Fibroblast of lung (primary cell): Measurements from ENCODE around the gene MYO7A. TPM values are rescaled to one million over a fixed set of nuclear protein-coding genes. Genes with fewer than 3 reads are reported as not detected.

ENCODE experiments used
- DNase-seq, 2 donors: peaks; one replicate each; pipeline versions ENCODE4 v3.0.0 to v3.0.0-alpha.2; 2010; ENCODE audit warnings: low read depth in 2 of 2
- H2AFZ ChIP-seq: 2 replicates; pipeline ENCODE4 v1.5.1; 2012; ENCODE audit warnings: low read length, control low read depth, inconsistent platforms
- H3K27ac ChIP-seq: 2 replicates; pipeline ENCODE4 v1.5.1; 2011; ENCODE audit warnings: low read length, control low read depth; ENCODE audit not compliant: insufficient read depth
- H3K27me3 ChIP-seq: 2 replicates; pipeline ENCODE4 v1.5.1; 2011; ENCODE audit warnings: mild to moderate bottlenecking, low read length; ENCODE audit not compliant: control insufficient read depth, insufficient read depth
- H3K36me3 ChIP-seq: 2 replicates; pipeline ENCODE4 v1.5.1; 2011; ENCODE audit warnings: low read length; ENCODE audit not compliant: control insufficient read depth, insufficient read depth
- H3K4me1 ChIP-seq: 2 replicates; pipeline ENCODE4 v1.5.1; 2011; ENCODE audit warnings: low read length; ENCODE audit not compliant: control insufficient read depth, insufficient read depth; ENCODE audit errors: extremely low read depth
- H3K4me2 ChIP-seq: 2 replicates; pipeline ENCODE4 v1.5.1; 2011; ENCODE audit warnings: low read length, control low read depth; ENCODE audit not compliant: insufficient read depth; ENCODE audit errors: extremely low read depth
- H3K4me3 ChIP-seq, 4 experiments: fragments of 200-600 bp in 1 of 4; sonication (generic) in 1 of 4; replicated peaks in 1 of 4; 2 replicates each; pipeline ENCODE4 v1.5.1; 2011 to 2016; ENCODE audit warnings: low read length in 4 of 4, low read depth in 3 of 4, mild to moderate bottlenecking in 3 of 4, control low read depth in 2 of 4, inconsistent platforms in 1 of 4, mixed read lengths in 1 of 4; ENCODE audit not compliant: insufficient read depth in 1 of 4; ENCODE audit errors: control extremely low read depth in 1 of 4
- H3K79me2 ChIP-seq: 2 replicates; pipeline ENCODE4 v1.5.1; 2012; ENCODE audit warnings: mild to moderate bottlenecking, low read length, inconsistent platforms; ENCODE audit not compliant: control insufficient read depth, insufficient read depth
- H3K9ac ChIP-seq: 2 replicates; pipeline ENCODE4 v1.5.1; 2011; ENCODE audit warnings: mild to moderate bottlenecking, low read length, control low read depth; ENCODE audit not compliant: insufficient read depth
- H3K9me3 ChIP-seq: 2 replicates; pipeline ENCODE4 v1.5.1; 2012; ENCODE audit warnings: low read depth, low read length; ENCODE audit not compliant: control insufficient read depth, insufficient read depth
- H4K20me1 ChIP-seq: 2 replicates; pipeline ENCODE4 v1.5.1; 2011; ENCODE audit warnings: low read length; ENCODE audit not compliant: control insufficient read depth, insufficient read depth; ENCODE audit errors: extremely low read depth
- EZH2 ChIP-seq: IDR thresholded peaks from 2 replicates; pipeline ENCODE4 v1.5.1; 2012; ENCODE audit warnings: low read length, control low read depth, mild to moderate bottlenecking; ENCODE audit errors: missing control alignments
- polyA plus RNA-seq, 2 donors: library from polyadenylated mRNA; depleted of rRNA in 1 of 2; stranded (reverse) in 1 of 2; unstranded in 1 of 2; fragments of >200 nt; gene quantifications; 2 replicates each; pipeline ENCODE4 v1.2.1, GENCODE V29; 2011 to 2012; ENCODE audit warnings: missing spikeins in 1 of 2
- total RNA-seq: library from RNA; depleted of rRNA; stranded (reverse); fragments of >200 nt; gene quantifications from 2 replicates; pipeline ENCODE4 v1.2.1, GENCODE V29; 2014
- TF ChIP-seq, protein P1 (sequence below), 2 donors: IDR thresholded peaks in 1 of 2; conservative IDR thresholded peaks in 1 of 2; 1 replicate in 1 of 2; 2 replicates in 1 of 2; pipeline ENCODE4 v1.5.1; 2011 to 2012; ENCODE audit warnings: low read length in 2 of 2, control low read depth in 1 of 2, inconsistent platforms in 1 of 2, low read depth in 1 of 2, mild to moderate bottlenecking in 1 of 2

MYO7A gene
- total and polyA plus RNA-seq, 2 donors (not counting 1 experiment from before 2014, with no cell fraction given): 0.01 to 0.33 TPM

DNA sequence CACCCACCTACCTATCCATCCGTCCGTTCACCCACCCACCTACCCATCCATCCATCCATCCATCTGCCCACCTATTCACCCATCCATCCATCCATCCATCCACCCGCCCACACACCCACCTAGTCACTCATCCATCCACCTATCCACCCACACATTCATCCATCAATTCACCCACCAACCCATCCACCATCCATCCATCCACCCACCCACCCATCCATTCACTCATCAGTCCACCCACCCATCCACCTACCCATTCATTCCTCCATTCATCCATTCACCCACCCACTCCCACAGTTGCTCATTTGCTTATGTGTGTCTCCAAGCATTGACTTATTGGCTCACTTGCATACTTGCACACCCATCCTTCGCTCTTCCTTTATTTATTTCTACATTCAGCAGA is 50.1 kb downstream of the MYO7A start:
- Histone ChIP-seq H3K27ac (no peak overlapping the region), H3K27me3 (peaks cover 3% of the 10 kb centered on the region), H3K9me3 (no peaks in the 10 kb centered on the region), H3K4me2 (no peak overlapping the region), H3K79me2 (no peaks in the 10 kb centered on the region), H3K36me3 (no peaks in the 10 kb centered on the region), H3K4me3 (no peak overlapping the region), H4K20me1 (no peaks in the 10 kb centered on the region), H3K4me1 (no peaks in the 10 kb centered on the region), H2AFZ (no peak overlapping the region), H3K9ac (no peak overlapping the region)
- no peak for DNase-seq
- TF ChIP-seq, protein P1, sequence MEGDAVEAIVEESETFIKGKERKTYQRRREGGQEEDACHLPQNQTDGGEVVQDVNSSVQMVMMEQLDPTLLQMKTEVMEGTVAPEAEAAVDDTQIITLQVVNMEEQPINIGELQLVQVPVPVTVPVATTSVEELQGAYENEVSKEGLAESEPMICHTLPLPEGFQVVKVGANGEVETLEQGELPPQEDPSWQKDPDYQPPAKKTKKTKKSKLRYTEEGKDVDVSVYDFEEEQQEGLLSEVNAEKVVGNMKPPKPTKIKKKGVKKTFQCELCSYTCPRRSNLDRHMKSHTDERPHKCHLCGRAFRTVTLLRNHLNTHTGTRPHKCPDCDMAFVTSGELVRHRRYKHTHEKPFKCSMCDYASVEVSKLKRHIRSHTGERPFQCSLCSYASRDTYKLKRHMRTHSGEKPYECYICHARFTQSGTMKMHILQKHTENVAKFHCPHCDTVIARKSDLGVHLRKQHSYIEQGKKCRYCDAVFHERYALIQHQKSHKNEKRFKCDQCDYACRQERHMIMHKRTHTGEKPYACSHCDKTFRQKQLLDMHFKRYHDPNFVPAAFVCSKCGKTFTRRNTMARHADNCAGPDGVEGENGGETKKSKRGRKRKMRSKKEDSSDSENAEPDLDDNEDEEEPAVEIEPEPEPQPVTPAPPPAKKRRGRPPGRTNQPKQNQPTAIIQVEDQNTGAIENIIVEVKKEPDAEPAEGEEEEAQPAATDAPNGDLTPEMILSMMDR (conservative IDR thresholded peaks at IDR 0.05 in 1 of 2, IDR thresholded peaks at IDR 0.05 in 1 of 2; ENCODE audit: low read depth in 1 of 2, low read length in 2 of 2): no peak
- TF ChIP-seq EZH2: no peak

DNA sequence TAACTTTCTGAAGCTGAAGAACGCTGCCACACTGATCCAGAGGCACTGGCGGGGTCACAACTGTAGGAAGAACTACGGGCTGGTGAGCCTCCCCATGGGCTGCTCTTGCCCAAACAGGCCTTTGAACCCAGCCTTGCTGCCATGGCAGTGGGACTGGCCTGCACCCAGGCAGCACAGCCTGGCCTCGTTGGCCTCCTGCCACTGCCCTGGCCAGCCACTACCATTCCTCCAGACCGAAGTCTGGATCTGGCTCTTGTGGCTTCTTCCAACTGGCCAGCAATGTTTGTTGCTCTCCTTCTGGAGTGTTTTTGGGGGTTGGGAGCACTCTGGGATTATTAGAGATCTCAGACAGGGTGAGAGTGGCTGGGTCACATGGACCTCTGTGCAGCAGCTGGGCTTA is 51.0 kb downstream of the MYO7A start:
- H3K36me3 ChIP-seq: no peaks in the 10 kb centered on the region
- TF ChIP-seq, protein P1 (conservative IDR thresholded peaks at IDR 0.05 in 1 of 2, IDR thresholded peaks at IDR 0.05 in 1 of 2; ENCODE audit: low read depth in 1 of 2, low read length in 2 of 2): no peak
- TF ChIP-seq EZH2: no peak
- no peaks in the 10 kb centered on the region for H3K79me2 ChIP-seq
- no peaks in the 10 kb centered on the region for H3K9me3 ChIP-seq
- H4K20me1 ChIP-seq: no peaks in the 10 kb centered on the region
- no peak for DNase-seq
- no peak overlapping the region for H3K4me3 ChIP-seq
- H3K27me3 ChIP-seq: peaks cover 3% of the 10 kb centered on the region
- H3K4me2 ChIP-seq: no peak overlapping the region
- H3K4me1 ChIP-seq: no peaks in the 10 kb centered on the region
- no peak overlapping the region for H3K9ac ChIP-seq
- no peak overlapping the region for H2AFZ ChIP-seq
- no peak overlapping the region for H3K27ac ChIP-seq

DNA sequence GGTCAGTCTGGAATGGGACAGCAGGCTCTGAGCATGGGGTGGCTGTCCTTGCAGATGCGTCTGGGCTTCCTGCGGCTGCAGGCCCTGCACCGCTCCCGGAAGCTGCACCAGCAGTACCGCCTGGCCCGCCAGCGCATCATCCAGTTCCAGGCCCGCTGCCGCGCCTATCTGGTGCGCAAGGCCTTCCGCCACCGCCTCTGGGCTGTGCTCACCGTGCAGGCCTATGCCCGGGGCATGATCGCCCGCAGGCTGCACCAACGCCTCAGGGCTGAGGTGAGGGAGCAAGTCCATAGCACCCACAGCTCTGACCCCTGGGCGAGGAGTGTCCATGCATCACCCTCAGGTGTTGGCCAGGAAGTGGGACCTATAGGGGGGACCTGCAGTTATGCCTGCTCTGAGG is 51.6 kb downstream of the MYO7A start:
- no peaks in the 10 kb centered on the region for H3K36me3 ChIP-seq
- H3K9ac ChIP-seq: no peak overlapping the region
- H3K4me1 ChIP-seq: no peaks in the 10 kb centered on the region
- no peaks in the 10 kb centered on the region for H4K20me1 ChIP-seq
- H3K4me3 ChIP-seq: no peak overlapping the region
- H3K9me3 ChIP-seq: no peaks in the 10 kb centered on the region
- no peak overlapping the region for H2AFZ ChIP-seq
- H3K27me3 ChIP-seq: peaks cover 3% of the 10 kb centered on the region
- TF ChIP-seq, protein P1 (conservative IDR thresholded peaks at IDR 0.05 in 1 of 2, IDR thresholded peaks at IDR 0.05 in 1 of 2; ENCODE audit: low read depth in 1 of 2, low read length in 2 of 2): no peak
- TF ChIP-seq EZH2: no peak
- no peak overlapping the region for H3K4me2 ChIP-seq
- H3K79me2 ChIP-seq: no peaks in the 10 kb centered on the region
- H3K27ac ChIP-seq: no peak overlapping the region
- DNase-seq: no peak
